Psoas muscle (tissue), 8 donors: Measurements from ENCODE around the gene CDH19. TPM values are rescaled to one million over a fixed set of nuclear protein-coding genes. Genes with fewer than 3 reads are reported as not detected.

Source experiments
- ATAC-seq, 4 donors: fragments of 200-7000 bp; cut with Tn5 transposase; one replicate each; pipeline ENCODE4 v1.9.1; 2020; ENCODE audit warnings: moderate library complexity in 3 of 4, mild to moderate bottlenecking in 2 of 4
- DNase-seq, 2 donors: peaks; one replicate each; pipeline ENCODE4 v3.0.0-alpha.2; 2020
- H3K27ac ChIP-seq: fragments of 200-600 bp; one replicate; pipeline ENCODE4 v1.8.0; 2022
- H3K27me3 ChIP-seq, 3 donors: fragments of 200-600 bp in 1 of 3; one replicate each; pipeline versions ENCODE4 v1.6.1 to v1.8.0; 2013 to 2022; ENCODE audit warnings: low read length in 2 of 3, mild to moderate bottlenecking in 2 of 3, moderate library complexity in 1 of 3; ENCODE audit not compliant: insufficient read depth in 3 of 3
- H3K36me3 ChIP-seq, 2 donors: fragments of 200-600 bp in 1 of 2; one replicate each; pipeline versions ENCODE4 v1.6.1 to v1.8.0; 2013 to 2022; ENCODE audit warnings: low read depth in 1 of 2, mild to moderate bottlenecking in 1 of 2, moderate library complexity in 1 of 2; ENCODE audit not compliant: insufficient read depth in 1 of 2
- H3K4me1 ChIP-seq: fragments of 200-600 bp; one replicate; pipeline ENCODE4 v1.8.0; 2022
- H3K4me3 ChIP-seq: fragments of 200-600 bp; one replicate; pipeline ENCODE4 v1.8.0; 2022; ENCODE audit warnings: mild to moderate bottlenecking
- H3K9me3 ChIP-seq: fragments of 200-600 bp; one replicate; pipeline ENCODE4 v1.8.0; 2022
- CTCF ChIP-seq: fragments of 200-600 bp; IDR thresholded peaks from one replicate; pipeline ENCODE4 v1.8.0; 2022; ENCODE audit warnings: antibody characterized with exemption
- WGBS, 3 donors: extraction: QIAGEN DNeasy Blood & Tissue Kit; methylation state at CpG; one replicate each; pipeline versions ENCODE4 v1.1.6 to v1.1.7; 2013; 5-methylcytosine and 5-hydroxymethylcytosine counted together
- intact Hi-C, 2 donors: fragments of 100-400 bp; cut with DNase I; formaldehyde crosslinking; loops; one replicate each; pipeline versions ENCODE4 v1.11.0 to v1.14.2; 2022
- polyA plus RNA-seq, 3 donors: library from polyadenylated mRNA; stranded (reverse); fragments of 200-250 nt; gene quantifications; one replicate each; pipeline ENCODE4 v1.2.3, GENCODE V29; 2013
- total RNA-seq, 4 donors: library from RNA; stranded (reverse); fragmentation: NEBNext Ultra II Directional in 2 of 4; extraction: Animal tissue kit (Norgen Biotek cat#: 25700) in 2 of 4; gene quantifications; one replicate each; pipeline versions ENCODE4 v1.2.1 to v1.2.4, GENCODE V29; 2021 to 2023
- donor health status: healthy with polysubstance abuse.
- donor health status: DM: no; HTN: no; CAD: no; lungs with moderate emphysema.
- donor health status: Bipolar disorder and iron deficiency.
- donor health status: healthy.
- donor health status: DM: yes; HTN: yes; CAD: no.
- donor health status: DM: no; HTN: no; CAD: no.
- donor health status: DM: no; HTN: no; CAD: no.
- donor health status: DM: yes; HTN: yes; CAD: no.

The CDH19 gene
- total and polyA plus RNA-seq, 7 donors = 0.13 to 0.41 (median 0.25) TPM

DNA sequence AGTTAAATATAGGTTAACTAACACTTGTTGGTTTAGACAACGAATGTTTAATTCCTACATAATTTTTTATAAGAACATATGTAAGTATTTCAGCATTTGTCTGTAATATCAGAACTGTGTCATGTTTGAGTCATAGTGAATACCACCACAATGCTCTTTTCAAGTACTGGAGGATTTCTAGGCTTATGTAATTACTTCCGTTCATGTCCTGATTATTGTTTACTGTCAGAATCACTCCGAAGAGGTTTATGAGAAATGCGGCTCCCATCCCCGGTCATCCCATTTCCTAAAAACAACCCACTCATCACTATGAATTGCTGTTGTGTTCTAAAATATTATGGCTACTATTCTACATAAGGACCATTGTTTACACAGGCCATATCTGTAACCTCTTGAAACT, 45.1 kb downstream of the CDH19 start:
- no peak for ATAC-seq
- no peak for TF ChIP-seq CTCF
- intact Hi-C loops = no loop called here
- WGBS, 3 donors = 78 to 84% (median 81%) methylated on average over 5 of the region's 5 CpGs
- Histone ChIP-seq H3K27ac (no peak overlapping the region), H3K4me1 (no peaks in the 10 kb centered on the region), H3K36me3 (no peaks in the 10 kb centered on the region), H3K4me3 (no peak overlapping the region), H3K9me3 (no peaks in the 10 kb centered on the region), H3K27me3 (no peaks in the 10 kb centered on the region)
- no peak for DNase-seq

DNA sequence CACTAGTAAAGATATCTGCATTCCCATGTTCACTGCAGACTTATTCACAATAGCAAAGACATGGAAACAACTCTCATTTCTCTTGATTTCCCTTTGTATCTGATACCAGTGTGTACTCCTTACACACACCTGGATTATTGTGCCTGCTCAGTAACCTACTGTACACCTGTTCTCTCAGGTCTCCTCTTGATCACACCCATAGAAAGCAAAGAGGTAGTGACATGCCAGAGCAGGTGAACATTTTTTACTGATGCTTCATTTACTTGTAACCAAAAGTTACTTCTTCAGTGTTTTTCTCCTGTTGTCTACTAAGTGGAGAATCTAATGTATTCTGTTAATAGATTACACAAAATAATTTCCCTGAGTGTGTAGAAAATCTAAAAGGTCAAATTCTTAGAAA, 46.8 kb downstream of the CDH19 start:
- TF ChIP-seq CTCF = no peak
- intact Hi-C loops = no loop called here
- no peak for ATAC-seq

DNA sequence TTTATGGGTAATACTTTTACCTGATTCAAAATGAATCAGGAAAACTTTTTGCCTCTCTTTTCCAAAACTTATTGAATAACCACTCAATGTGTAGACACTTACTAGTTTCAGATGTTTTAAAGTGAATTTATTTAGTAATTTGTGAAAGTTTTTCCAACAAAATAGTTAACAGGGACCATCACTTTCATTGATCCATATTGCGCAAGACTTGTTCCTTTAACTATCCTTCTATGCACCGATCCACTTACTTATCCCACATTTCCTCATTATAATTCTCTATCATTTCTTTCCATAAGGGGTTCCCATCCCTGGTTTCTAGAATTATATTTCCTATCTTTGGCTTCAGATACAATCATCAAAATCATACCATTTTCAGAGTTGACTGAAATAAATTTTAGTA, 48.3 kb downstream of the CDH19 start:
- ATAC-seq (no peak), DNase-seq (no peak)
- intact Hi-C loops = no loop called here
- Histone ChIP-seq H3K4me3 (no peak overlapping the region), H3K27ac (no peak overlapping the region), H3K36me3 (no peaks in the 10 kb centered on the region), H3K4me1 (no peaks in the 10 kb centered on the region), H3K27me3 (no peaks in the 10 kb centered on the region), H3K9me3 (no peaks in the 10 kb centered on the region)
- no peak for TF ChIP-seq CTCF
- WGBS, 3 donors = 93 to 98% (median 93%) methylated on average over 2 of the region's 2 CpGs

More for the DNA sequence above, 46.8 kb downstream of the CDH19 start:
- Histone ChIP-seq H3K9me3 (no peaks in the 10 kb centered on the region), H3K36me3 (no peaks in the 10 kb centered on the region), H3K27ac (no peak overlapping the region), H3K4me1 (no peaks in the 10 kb centered on the region), H3K4me3 (no peak overlapping the region), H3K27me3 (no peaks in the 10 kb centered on the region)
- no peak for DNase-seq

DNA sequence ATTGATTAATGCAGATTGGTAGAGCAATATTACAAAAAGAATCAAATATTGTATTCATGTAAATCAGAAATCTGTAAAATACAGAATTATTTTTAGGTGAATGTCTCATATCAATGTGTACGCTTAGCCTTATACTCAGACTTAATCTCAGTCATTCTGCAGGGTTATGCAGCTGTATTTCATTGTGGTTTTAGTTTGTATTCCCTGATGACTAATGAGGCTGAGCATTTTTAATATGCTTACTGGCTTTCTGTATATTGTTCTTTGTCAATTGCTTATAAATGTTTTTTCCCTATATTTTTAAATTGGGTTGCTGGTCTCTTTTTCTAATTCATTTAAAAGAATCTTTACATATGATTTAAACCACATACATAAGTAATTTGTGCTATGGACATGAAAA, 50.1 kb downstream of the CDH19 start:
- no peak for ATAC-seq
- WGBS, 3 donors = 73 to 78% (median 74%) methylated on average over 1 of the region's 1 CpG
- intact Hi-C loops = no loop called here
- Histone ChIP-seq H3K27ac (no peak overlapping the region), H3K4me1 (no peaks in the 10 kb centered on the region), H3K4me3 (no peak overlapping the region), H3K9me3 (no peaks in the 10 kb centered on the region), H3K36me3 (no peaks in the 10 kb centered on the region), H3K27me3 (no peaks in the 10 kb centered on the region)
- DNase-seq = no peak
- TF ChIP-seq CTCF = no peak

- intact Hi-C loops = no loop called here
- Histone ChIP-seq H3K27ac (no peak overlapping the region), H3K36me3 (no peaks in the 10 kb centered on the region), H3K9me3 (no peaks in the 10 kb centered on the region), H3K4me1 (no peaks in the 10 kb centered on the region), H3K27me3 (no peaks in the 10 kb centered on the region), H3K4me3 (no peak overlapping the region)
- TF ChIP-seq CTCF = no peak
- DNase-seq = no peak
- 43 to 50% (median 48%) methylated on average over 3 of the region's 3 CpGs for WGBS, 3 donors
- ATAC-seq = no peak
Measured at GRCh38 chr18:66550366-66550765, 53.5 kb downstream of the CDH19 start.
